ENCODE results near the gene ERN2.

Gene ERN2

DNA sequence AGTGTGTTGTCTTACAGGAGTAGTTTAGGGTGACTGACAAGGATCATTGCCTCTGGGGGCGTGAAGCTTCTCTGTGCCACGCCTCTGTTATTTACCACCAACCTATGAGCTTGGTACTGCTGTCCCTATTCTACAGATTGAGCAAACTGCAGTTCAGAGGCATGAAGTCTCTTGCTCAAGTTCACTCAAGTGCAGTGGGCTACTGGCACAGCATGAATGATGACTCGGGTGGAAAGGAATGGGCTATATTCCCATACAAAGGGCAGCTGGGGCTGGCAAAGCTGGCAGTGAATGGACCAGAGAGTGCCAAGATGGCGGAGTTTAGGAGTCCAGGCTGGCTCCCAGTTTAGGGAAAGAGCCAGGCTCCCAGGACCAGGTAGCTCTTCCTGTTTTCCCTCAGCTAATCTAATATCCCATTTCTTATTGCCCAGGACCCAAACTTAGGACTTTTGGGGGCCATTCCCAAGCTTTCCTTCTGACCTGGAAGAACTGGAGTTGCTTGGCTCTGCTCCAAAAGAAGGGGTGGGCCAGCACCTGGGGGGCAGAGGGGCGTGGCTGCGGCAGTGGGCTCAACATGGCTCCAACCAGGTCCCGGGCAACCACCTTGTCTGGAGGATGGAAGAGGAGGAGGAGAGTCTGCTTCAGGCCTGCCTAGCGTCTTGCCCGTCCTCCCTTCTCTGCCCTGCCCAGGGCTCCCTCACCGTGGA lies 21.4 kb downstream of the ERN2 start:
- H3K36me3 ChIP-seq (replicated peaks; ENCODE audit: insufficient read depth, low read length): 0 out of 2 replicates have a peak, but pooled peaks cover 14% of the 10 kb centered on the region
- H3K79me2 ChIP-seq (ENCODE audit: low read length): no peaks in the 10 kb centered on the region
- H3F3A ChIP-seq (ENCODE audit: insufficient read depth, low read length): 0 out of 2 replicates have a peak, but pooled peaks cover 2% of the 10 kb centered on the region
- H3K4me1 ChIP-seq (ENCODE audit: low read length): no peaks in the 10 kb centered on the region
- no peaks in the 10 kb centered on the region for H3K27me3 ChIP-seq (replicated peaks; ENCODE audit: insufficient read depth, low read length)
- H3K27ac ChIP-seq (ENCODE audit: low read length): no peak overlapping the region
- H4K20me1 ChIP-seq (ENCODE audit: insufficient read depth, low read length): no peaks in the 10 kb centered on the region
- TF ChIP-seq EZH2phosphoT487 (IDR thresholded peaks at IDR 0.05; ENCODE audit: low read length) (no peak), EZH2 (optimal IDR thresholded peaks at IDR 0.05; ENCODE audit: low read depth, low read length) (no peak)
- TF ChIP-seq, protein P1, sequence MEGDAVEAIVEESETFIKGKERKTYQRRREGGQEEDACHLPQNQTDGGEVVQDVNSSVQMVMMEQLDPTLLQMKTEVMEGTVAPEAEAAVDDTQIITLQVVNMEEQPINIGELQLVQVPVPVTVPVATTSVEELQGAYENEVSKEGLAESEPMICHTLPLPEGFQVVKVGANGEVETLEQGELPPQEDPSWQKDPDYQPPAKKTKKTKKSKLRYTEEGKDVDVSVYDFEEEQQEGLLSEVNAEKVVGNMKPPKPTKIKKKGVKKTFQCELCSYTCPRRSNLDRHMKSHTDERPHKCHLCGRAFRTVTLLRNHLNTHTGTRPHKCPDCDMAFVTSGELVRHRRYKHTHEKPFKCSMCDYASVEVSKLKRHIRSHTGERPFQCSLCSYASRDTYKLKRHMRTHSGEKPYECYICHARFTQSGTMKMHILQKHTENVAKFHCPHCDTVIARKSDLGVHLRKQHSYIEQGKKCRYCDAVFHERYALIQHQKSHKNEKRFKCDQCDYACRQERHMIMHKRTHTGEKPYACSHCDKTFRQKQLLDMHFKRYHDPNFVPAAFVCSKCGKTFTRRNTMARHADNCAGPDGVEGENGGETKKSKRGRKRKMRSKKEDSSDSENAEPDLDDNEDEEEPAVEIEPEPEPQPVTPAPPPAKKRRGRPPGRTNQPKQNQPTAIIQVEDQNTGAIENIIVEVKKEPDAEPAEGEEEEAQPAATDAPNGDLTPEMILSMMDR (IDR thresholded peaks at IDR 0.05; ENCODE audit: low read length): no peak
- no peak overlapping the region for H3K4me3 ChIP-seq (ENCODE audit: low read length)
- DNase-seq: no peak
- no peaks in the 10 kb centered on the region for H3K9me3 ChIP-seq (replicated peaks; ENCODE audit: insufficient read depth, low read length)
- no peak overlapping the region for H3K4me2 ChIP-seq (ENCODE audit: low read depth, low read length)
- H3K9ac ChIP-seq (ENCODE audit: low read length): no peak overlapping the region
- H3K9me2 ChIP-seq (replicated peaks; ENCODE audit: insufficient read depth, low read length): no peaks in the 10 kb centered on the region
- H2AFZ ChIP-seq (ENCODE audit: low read length): no peak overlapping the region

DNA sequence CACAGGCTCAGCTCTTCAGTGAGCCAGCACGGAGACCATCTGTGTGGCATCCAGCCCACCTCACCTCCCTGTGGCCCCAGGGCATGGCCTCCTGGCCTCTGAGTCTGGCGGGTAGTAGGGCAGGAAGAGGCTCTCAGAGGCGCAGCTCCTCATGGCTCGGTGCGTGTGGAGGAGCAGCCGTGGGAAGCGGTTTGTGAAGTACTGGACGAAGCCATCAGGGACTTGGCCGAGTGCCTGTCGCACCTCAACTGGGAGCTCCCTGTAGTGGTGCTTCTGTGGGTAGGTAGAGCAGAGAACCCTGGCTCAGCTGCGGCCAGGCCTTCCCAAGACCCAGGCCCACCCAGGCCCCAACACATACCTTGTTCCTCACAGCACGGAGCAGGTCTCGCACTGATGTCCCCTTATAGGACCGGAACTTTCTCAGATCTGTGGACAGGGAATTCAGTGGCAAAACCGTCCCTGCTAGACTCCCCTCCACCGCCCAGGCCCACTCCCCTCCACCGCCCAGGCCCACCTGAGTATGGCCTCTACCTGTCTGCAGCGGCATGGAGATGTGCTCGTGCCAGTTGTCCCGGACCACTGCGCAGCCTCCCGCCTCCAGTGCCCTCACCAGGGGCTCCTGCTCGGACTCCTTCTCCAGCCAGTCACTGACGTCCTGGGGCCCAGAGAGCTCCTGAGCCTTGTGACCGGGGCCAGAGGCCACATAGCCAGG lies 22.1 kb downstream of the ERN2 start:
- no peaks in the 10 kb centered on the region for H3K4me1 ChIP-seq (ENCODE audit: low read length)
- H3K9me2 ChIP-seq (replicated peaks; ENCODE audit: insufficient read depth, low read length): no peaks in the 10 kb centered on the region
- TF ChIP-seq EZH2phosphoT487 (IDR thresholded peaks at IDR 0.05; ENCODE audit: low read length) (no peak), EZH2 (optimal IDR thresholded peaks at IDR 0.05; ENCODE audit: low read depth, low read length) (no peak)
- no peak overlapping the region for H3K4me2 ChIP-seq (ENCODE audit: low read depth, low read length)
- no peaks in the 10 kb centered on the region for H3K9me3 ChIP-seq (replicated peaks; ENCODE audit: insufficient read depth, low read length)
- H3K27me3 ChIP-seq (replicated peaks; ENCODE audit: insufficient read depth, low read length): no peaks in the 10 kb centered on the region
- 0 out of 2 replicates have a peak, but pooled peaks cover 2% of the 10 kb centered on the region for H3F3A ChIP-seq (ENCODE audit: insufficient read depth, low read length)
- H3K4me3 ChIP-seq (ENCODE audit: low read length): no peak overlapping the region
- no peaks in the 10 kb centered on the region for H3K79me2 ChIP-seq (ENCODE audit: low read length)
- no peak for DNase-seq
- H2AFZ ChIP-seq (ENCODE audit: low read length): no peak overlapping the region
- no peak overlapping the region for H3K27ac ChIP-seq (ENCODE audit: low read length)
- 0 out of 2 replicates have a peak, but pooled peaks cover 14% of the 10 kb centered on the region for H3K36me3 ChIP-seq (replicated peaks; ENCODE audit: insufficient read depth, low read length)
- H4K20me1 ChIP-seq (ENCODE audit: insufficient read depth, low read length): no peaks in the 10 kb centered on the region
- no peak overlapping the region for H3K9ac ChIP-seq (ENCODE audit: low read length)

DNA sequence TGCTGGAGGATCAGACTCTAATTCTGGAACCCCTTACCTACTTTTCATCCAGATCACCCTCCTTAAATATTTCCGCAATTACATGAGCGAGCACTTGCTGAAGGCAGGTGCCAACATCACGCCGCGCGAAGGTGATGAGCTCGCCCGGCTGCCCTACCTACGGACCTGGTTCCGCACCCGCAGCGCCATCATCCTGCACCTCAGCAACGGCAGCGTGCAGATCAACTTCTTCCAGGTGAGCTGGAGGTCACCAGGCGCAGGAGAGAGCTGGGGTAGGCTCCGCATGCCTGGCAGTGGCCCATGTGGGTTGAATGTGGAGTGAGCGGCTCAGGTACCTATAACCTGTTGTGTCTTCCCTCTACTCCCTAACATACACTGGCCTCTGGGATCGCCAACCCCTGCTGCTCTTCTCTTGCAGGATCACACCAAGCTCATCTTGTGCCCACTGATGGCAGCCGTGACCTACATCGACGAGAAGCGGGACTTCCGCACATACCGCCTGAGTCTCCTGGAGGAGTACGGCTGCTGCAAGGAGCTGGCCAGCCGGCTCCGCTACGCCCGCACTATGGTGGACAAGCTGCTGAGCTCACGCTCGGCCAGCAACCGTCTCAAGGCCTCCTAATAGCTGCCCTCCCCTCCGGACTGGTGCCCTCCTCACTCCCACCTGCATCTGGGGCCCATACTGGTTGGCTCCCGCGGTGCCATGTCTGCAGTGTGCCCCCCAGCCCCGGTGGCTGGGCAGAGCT lies 23.4 kb downstream of the ERN2 start:
- no peak for TF ChIP-seq EZH2phosphoT487 (IDR thresholded peaks at IDR 0.05; ENCODE audit: low read length)
- no peak for TF ChIP-seq EZH2 (optimal IDR thresholded peaks at IDR 0.05; ENCODE audit: low read depth, low read length)
- TF ChIP-seq, protein P1 (IDR thresholded peaks at IDR 0.05; ENCODE audit: low read length): no peak
- 0 out of 2 replicates have a peak, but pooled peaks cover 2% of the 10 kb centered on the region for H3F3A ChIP-seq (ENCODE audit: insufficient read depth, low read length)
- H3K4me1 ChIP-seq (ENCODE audit: low read length): no peaks in the 10 kb centered on the region
- H3K4me2 ChIP-seq (ENCODE audit: low read depth, low read length): no peak overlapping the region
- no peak overlapping the region for H3K9ac ChIP-seq (ENCODE audit: low read length)
- no peak overlapping the region for H2AFZ ChIP-seq (ENCODE audit: low read length)
- H3K4me3 ChIP-seq (ENCODE audit: low read length): no peak overlapping the region
- H3K9me2 ChIP-seq (replicated peaks; ENCODE audit: insufficient read depth, low read length): no peaks in the 10 kb centered on the region
- H3K27ac ChIP-seq (ENCODE audit: low read length): no peak overlapping the region
- peaks cover 4% of the 10 kb centered on the region for H3K79me2 ChIP-seq (ENCODE audit: low read length)
- H3K36me3 ChIP-seq (replicated peaks; ENCODE audit: insufficient read depth, low read length): 0 out of 2 replicates have a peak, but pooled peaks cover 14% of the 10 kb centered on the region
- H3K27me3 ChIP-seq (replicated peaks; ENCODE audit: insufficient read depth, low read length): no peaks in the 10 kb centered on the region
- H4K20me1 ChIP-seq (ENCODE audit: insufficient read depth, low read length): no peaks in the 10 kb centered on the region
- no peak for DNase-seq
- no peaks in the 10 kb centered on the region for H3K9me3 ChIP-seq (replicated peaks; ENCODE audit: insufficient read depth, low read length)

Data from MM.1S (cell line).